Adrenal gland (tissue), 12 donors: ENCODE data around the gene MUC5B. TPM values are rescaled to one million over a fixed set of nuclear protein-coding genes. Genes with fewer than 3 reads are reported as not detected.

ENCODE experiments used
- DNase-seq, 7 donors: peaks; one replicate each; pipeline ENCODE4 v3.0.0-alpha.2; 2019 to 2020
- H3K27ac ChIP-seq, 5 donors: fragments of 200-600 bp; sonication (generic) in 4 of 5; 1 replicate in 3 of 5; 2 replicates in 2 of 5; pipeline versions ENCODE4 v1.5.1 to v1.8.0; 2016 to 2020; ENCODE audit warnings: mild to moderate bottlenecking in 1 of 5
- H3K27me3 ChIP-seq: fragments of 200-600 bp; 2 replicates; pipeline ENCODE4 v1.8.0; 2021
- H3K36me3 ChIP-seq, 2 donors: fragments of 200-600 bp; replicated peaks in 1 of 2; 1 replicate in 1 of 2; 2 replicates in 1 of 2; pipeline versions ENCODE4 v1.5.1 to v1.8.0; 2018 to 2022
- H3K4me1 ChIP-seq, 2 donors: fragments of 200-600 bp; replicated peaks in 1 of 2; 1 replicate in 1 of 2; 2 replicates in 1 of 2; pipeline versions ENCODE4 v1.5.1 to v1.8.0; 2018 to 2021
- H3K4me3 ChIP-seq, 4 donors: fragments of 200-600 bp; sonication (generic) in 3 of 4; one replicate each; pipeline ENCODE4 v1.5.1; 2016 to 2018
- H3K9me3 ChIP-seq, 3 donors: fragments of 200-600 bp; sonication (generic) in 1 of 3; replicated peaks in 1 of 3; 1 replicate in 2 of 3; 2 replicates in 1 of 3; pipeline versions ENCODE4 v1.5.1 to v1.8.0; 2016 to 2021
- CTCF ChIP-seq, 6 experiments: fragments of 450-650 bp in 4 of 6; fragments of 200-600 bp in 2 of 6; sonication (generic) in 1 of 6; IDR thresholded peaks; 1 replicate in 5 of 6; 2 replicates in 1 of 6; pipeline versions ENCODE4 v1.5.1 to v1.8.0; 2016 to 2021; ENCODE audit warnings: antibody characterized with exemption in 6 of 6, mild to moderate bottlenecking in 2 of 6, moderate library complexity in 1 of 6
- POLR2A ChIP-seq, 2 donors: fragments of 450-650 bp; IDR thresholded peaks; one replicate each; pipeline ENCODE4 v1.6.1; 2017; ENCODE audit warnings: antibody characterized with exemption in 2 of 2, mild to moderate bottlenecking in 2 of 2, moderate library complexity in 1 of 2
- WGBS, 4 donors: extraction: QIAGEN DNeasy Blood & Tissue Kit in 2 of 4; methylation state at CpG; one replicate each; pipeline versions ENCODE4 v1.1.5 to v1.1.7; 2013 to 2017; 5-methylcytosine and 5-hydroxymethylcytosine counted together
- intact Hi-C, 2 donors: fragments of 100-400 bp; cut with DNase I; formaldehyde crosslinking; loops; one replicate each; pipeline versions ENCODE4 v1.14.1 to v1.15.0; 2022 to 2023
- polyA plus RNA-seq, 3 donors: library from polyadenylated mRNA; stranded (reverse); fragments of 200-250 nt in 2 of 3; fragments of 350-450 nt in 1 of 3; fragmentation: Illumina TruSeq in 1 of 3; extraction: RNeasy Lipid Tissue Mini Kit (QIAGEN cat#74804) in 1 of 3; gene quantifications; one replicate each; pipeline ENCODE4 v1.2.3, GENCODE V29; 2013 to 2014
- total RNA-seq, 9 donors: library from RNA; depleted of rRNA in 4 of 9; stranded (reverse); fragments of >200 nt in 4 of 9; fragments of 120-200 nt in 1 of 9; fragmentation: NEBNext Ultra II Directional in 1 of 9; extraction: Animal tissue kit (Norgen Biotek cat#: 25700) in 1 of 9; gene quantifications; one replicate each; pipeline versions ENCODE4 v1.1.0 to v1.2.4, GENCODE V29; 2013 to 2023
- donor health status: healthy with polysubstance abuse.
- donor health status: Bipolar disorder and iron deficiency.
- donor health status: DM: yes; HTN: yes; CAD: no.
- donor health status: DM: no; HTN: no; CAD: no.
- donor health status: DM: no; HTN: no; CAD: no.
- donor health status: DM: yes; HTN: yes; CAD: no.

Gene MUC5B
- total and polyA plus RNA-seq, 12 donors, result under 0.01 to 0.95 (median 0.70) TPM; not detected in 7

- Histone ChIP-seq H3K9me3 (peaks cover 0 to 3% (median 0%) of the 10 kb centered on the region in 3 donors), H3K4me3 (no peak overlapping the region), H3K4me1 (no peaks in the 10 kb centered on the region), H3K27me3 (no peaks in the 10 kb centered on the region), H3K36me3 (no peaks in the 10 kb centered on the region), H3K27ac (no peak overlapping the region)
- TF ChIP-seq POLR2A (IDR thresholded peaks at IDR 0.05), result no peak
- no peak for TF ChIP-seq CTCF (IDR thresholded peaks at IDR 0.05)
- intact Hi-C loops, result no loop called here
- no peak for DNase-seq
- WGBS, 4 donors, result 90 to 92% (median 91%) methylated on average over 17 of the region's 17 CpGs
These were observed 5.7 kb upstream of the MUC5B start for GRCh38 chr11:1217151-1217550.

- 68 to 75% (median 74%) methylated on average over 12 to 15 of the region's 15 CpGs for WGBS, 4 donors
- DNase-seq, result no peak
- TF ChIP-seq POLR2A (IDR thresholded peaks at IDR 0.05) (no peak), CTCF (IDR thresholded peaks at IDR 0.05) (no peak)
These were observed 4.5 kb upstream of the MUC5B start for GRCh38 chr11:1218256-1218787.

GRCh38 chr11:1218788-1219445 is 3.9 kb upstream of the MUC5B start:
- DNase-seq, result no peak
- Histone ChIP-seq H3K36me3 (no peaks in the 10 kb centered on the region), H3K4me3 (no peak overlapping the region), H3K27me3 (peaks cover 6% of the 10 kb centered on the region), H3K4me1 (no peaks in the 10 kb centered on the region), H3K27ac (peak overlapping the region in 1 of 5 donors; percentile 34), H3K9me3 (no peaks in the 10 kb centered on the region)
- intact Hi-C loops, result no loop called here
- 81 to 89% (median 85%) methylated on average over 10 to 16 of the region's 16 CpGs; no CpG with 5 or more reads in 1 of the 4 donors for WGBS, 4 donors
- TF ChIP-seq POLR2A (IDR thresholded peaks at IDR 0.05) (no peak), CTCF (IDR thresholded peaks at IDR 0.05) (no peak)

More at GRCh38 chr11:1218256-1218787, 4.5 kb upstream of the MUC5B start:
- intact Hi-C loops, result no loop called here
- Histone ChIP-seq H3K27ac (no peak overlapping the region), H3K27me3 (peaks cover under 1% of the 10 kb centered on the region), H3K36me3 (no peaks in the 10 kb centered on the region), H3K4me3 (no peak overlapping the region), H3K4me1 (no peaks in the 10 kb centered on the region), H3K9me3 (no peaks in the 10 kb centered on the region)

GRCh38 chr11:1219446-1219833 is 3.4 kb upstream of the MUC5B start:
- Histone ChIP-seq H3K36me3 (no peaks in the 10 kb centered on the region), H3K9me3 (no peaks in the 10 kb centered on the region), H3K27me3 (peaks cover 8% of the 10 kb centered on the region), H3K4me1 (no peaks in the 10 kb centered on the region), H3K4me3 (no peak overlapping the region), H3K27ac (peak overlapping the region in 2 of 5 donors; percentile 34 to 45)
- TF ChIP-seq POLR2A (IDR thresholded peaks at IDR 0.05), result no peak
- no peak for TF ChIP-seq CTCF (IDR thresholded peaks at IDR 0.05)
- WGBS, 4 donors, result 60 to 100% (median 66%) methylated on average over 2 to 10 of the region's 10 CpGs
- no peak for DNase-seq
- intact Hi-C loops, result no loop called here
